GM03348 (cell line): Measurements from ENCODE around the gene DOP1B.

Experiments used
- DNase-seq: peaks from one replicate; pipeline ENCODE4 v3.0.0; 2012; ENCODE audit warnings: low spot score

The DOP1B gene

DNA sequence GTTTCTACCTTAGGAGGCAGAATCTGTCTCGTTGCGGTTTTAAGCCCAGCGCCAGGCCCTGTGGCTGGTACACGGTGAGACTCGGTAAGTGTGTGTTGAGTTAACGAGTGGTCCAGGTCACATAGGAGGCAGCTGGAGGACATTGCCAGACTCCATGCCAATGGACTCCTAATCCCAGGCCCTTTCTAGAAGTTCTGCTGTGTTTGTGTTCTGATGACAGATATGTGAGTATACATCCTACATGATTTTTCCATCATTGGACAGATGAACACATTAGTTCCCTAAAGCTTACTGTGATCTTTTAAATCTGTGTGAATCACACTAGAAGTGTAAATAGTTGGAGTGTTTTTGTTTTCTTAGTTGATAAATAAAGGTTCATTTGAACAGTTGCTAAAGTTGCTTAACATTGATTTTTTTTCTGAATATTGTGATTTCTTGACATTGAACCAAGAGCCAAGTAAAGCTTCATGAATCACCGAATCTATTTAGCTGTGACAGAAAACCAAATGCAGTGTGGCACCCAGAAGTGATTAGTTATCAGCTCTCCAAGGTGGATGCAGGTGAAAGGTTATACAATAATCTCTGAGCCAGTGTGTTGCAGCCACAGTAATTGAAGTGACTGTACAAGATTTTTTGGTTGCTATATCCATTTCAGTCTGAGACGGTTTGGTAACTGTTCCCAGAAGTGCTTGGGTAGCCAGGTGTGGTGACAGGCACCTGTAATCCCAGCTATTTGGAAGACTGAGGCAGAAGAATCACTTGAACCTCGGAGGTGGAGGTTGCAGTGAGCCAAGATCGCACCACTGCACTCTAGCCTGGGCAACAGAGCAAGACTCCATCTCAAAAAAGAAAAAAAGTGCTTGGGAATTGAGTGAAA lies 46.3 kb downstream of the DOP1B start:
- DNase-seq = no peak

DNA sequence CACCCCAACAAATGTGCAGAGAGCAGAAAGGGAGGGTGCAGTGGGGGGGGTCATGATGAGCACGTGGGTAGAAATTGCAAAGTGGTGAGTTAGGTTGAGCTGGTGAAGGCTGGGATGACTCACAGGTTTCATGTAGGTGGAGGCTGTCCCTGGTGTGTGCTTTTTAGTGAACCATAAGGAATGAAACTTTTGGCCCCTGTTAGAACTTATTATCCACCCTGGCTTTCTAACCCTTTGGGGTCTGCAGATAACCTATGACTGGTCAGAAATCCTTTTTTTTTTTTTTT lies 46.9 kb downstream of the DOP1B start:
- DNase-seq = peak; percentile 93

DNA sequence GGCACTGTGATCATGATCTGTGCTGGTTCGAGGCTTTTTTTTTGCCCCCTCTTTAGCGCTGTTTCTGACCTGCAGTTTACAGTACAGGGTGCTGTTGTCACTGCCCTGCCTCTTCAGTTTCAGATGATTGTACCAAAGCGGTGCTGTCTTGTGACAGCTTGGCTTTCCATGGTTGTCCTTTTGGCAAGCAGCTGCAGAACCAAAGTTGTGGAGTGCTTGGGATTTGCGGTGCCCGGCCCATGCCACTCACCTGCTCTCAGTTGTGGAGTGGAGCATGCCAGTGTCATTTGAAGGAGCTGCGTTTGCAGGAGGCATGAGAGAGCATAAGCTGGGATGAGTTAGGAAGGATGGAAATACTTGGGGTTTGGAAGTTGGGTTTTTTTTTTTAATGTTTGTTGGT lies 48.4 kb downstream of the DOP1B start:
- no peak for DNase-seq

DNA sequence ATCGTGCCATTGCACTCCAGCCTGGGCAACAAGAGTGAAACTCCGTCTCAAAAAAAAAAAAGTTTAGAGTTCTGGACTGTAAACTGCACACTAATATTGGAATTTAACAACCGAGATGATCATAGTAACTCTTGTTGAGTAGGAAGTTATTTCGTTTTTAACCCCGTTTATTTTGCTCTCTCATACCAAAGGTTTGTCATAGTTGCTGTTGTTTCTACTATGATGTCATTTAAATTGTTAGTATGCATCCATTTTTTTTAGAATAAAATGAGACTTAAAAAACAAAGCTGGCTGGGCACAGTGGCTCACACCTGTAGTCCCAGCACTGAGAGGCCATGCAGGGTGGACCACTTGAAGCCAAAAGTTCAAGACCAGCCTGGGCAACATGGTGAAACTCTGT lies 49.3 kb downstream of the DOP1B start:
- no peak for DNase-seq
